ENCODE results near the gene LSAMP.

Gene LSAMP

GRCh38 chr3:116316771-116317170 is 128.5 kb downstream of the LSAMP start:
- Histone ChIP-seq H3K27me3 (ENCODE audit: insufficient read depth, low read length) (no peaks in the 10 kb centered on the region), H3K27ac (ENCODE audit: low read depth, low read length) (no peak overlapping the region), H3K4me3 (ENCODE audit: low read depth, low read length) (no peak overlapping the region), H3K23ac (ENCODE audit: low read length) (no peak overlapping the region), H3K14ac (ENCODE audit: low read length) (no peak overlapping the region), H2BK12ac (ENCODE audit: low read length) (no peak overlapping the region), H3K4me2 (ENCODE audit: low read length) (no peak overlapping the region), H4K8ac (ENCODE audit: low read depth, low read length) (no peak overlapping the region), H3K79me2 (ENCODE audit: control insufficient read depth, insufficient read depth, low read length, poor library complexity) (no peaks in the 10 kb centered on the region), H3K4ac (ENCODE audit: low read depth, low read length) (no peak overlapping the region), H4K12ac (ENCODE audit: low read depth, low read length) (no peak overlapping the region), H3K36me3 (ENCODE audit: control insufficient read depth in 1 of 2, insufficient read depth in 2 of 2, low read length in 2 of 2) (no peaks in the 10 kb centered on the region), H3K9ac (ENCODE audit: low read length) (no peak overlapping the region), H3K9me3 (ENCODE audit: insufficient read depth, low read depth, low read length) (no peaks in the 10 kb centered on the region), H3K4me1 (ENCODE audit: control insufficient read depth in 1 of 2, insufficient read depth in 2 of 2, low read length in 2 of 2) (no peaks in the 10 kb centered on the region), H4K91ac (ENCODE audit: low read depth, low read length) (no peak overlapping the region), H2AFZ (ENCODE audit: insufficient read depth, low read length, poor library complexity) (no peak overlapping the region), H2AK5ac (ENCODE audit: low read length) (no peak overlapping the region), H2BK5ac (ENCODE audit: low read depth, low read length, poor library complexity) (no peak overlapping the region), H3K18ac (ENCODE audit: low read length) (no peak overlapping the region), H2BK120ac (ENCODE audit: insufficient read depth, low read length, poor library complexity) (no peak overlapping the region), H3K79me1 (ENCODE audit: low read length) (no peaks in the 10 kb centered on the region)
- WGBS (ENCODE audit: extremely low coverage, insufficient coverage, insufficient read length): no CpG with 5 or more reads among the region's 3 CpGs
- DNase-seq: no peak

GRCh38 chr3:116314476-116314875 is 130.8 kb downstream of the LSAMP start:
- H3K4me2 ChIP-seq (ENCODE audit: low read length): no peak overlapping the region
- H2BK120ac ChIP-seq (ENCODE audit: insufficient read depth, low read length, poor library complexity): no peak overlapping the region
- no peak overlapping the region for H3K18ac ChIP-seq (ENCODE audit: low read length)
- H2BK12ac ChIP-seq (ENCODE audit: low read length): no peak overlapping the region
- H4K8ac ChIP-seq (ENCODE audit: low read depth, low read length): no peak overlapping the region
- H3K27ac ChIP-seq (ENCODE audit: low read depth, low read length): no peak overlapping the region
- H4K12ac ChIP-seq (ENCODE audit: low read depth, low read length): no peak overlapping the region
- no peak overlapping the region for H2BK5ac ChIP-seq (ENCODE audit: low read depth, low read length, poor library complexity)
- no peak overlapping the region for H3K4ac ChIP-seq (ENCODE audit: low read depth, low read length)
- H3K36me3 ChIP-seq (ENCODE audit: control insufficient read depth in 1 of 2, insufficient read depth in 2 of 2, low read length in 2 of 2): no peaks in the 10 kb centered on the region
- H3K9me3 ChIP-seq (ENCODE audit: insufficient read depth, low read depth, low read length): no peaks in the 10 kb centered on the region
- H3K4me3 ChIP-seq (ENCODE audit: low read depth, low read length): no peak overlapping the region
- no peak overlapping the region for H3K23ac ChIP-seq (ENCODE audit: low read length)
- no peaks in the 10 kb centered on the region for H3K79me2 ChIP-seq (ENCODE audit: control insufficient read depth, insufficient read depth, low read length, poor library complexity)
- DNase-seq: no peak
- H4K91ac ChIP-seq (ENCODE audit: low read depth, low read length): no peak overlapping the region
- H3K9ac ChIP-seq (ENCODE audit: low read length): no peak overlapping the region
- no peaks in the 10 kb centered on the region for H3K4me1 ChIP-seq (ENCODE audit: control insufficient read depth in 1 of 2, insufficient read depth in 2 of 2, low read length in 2 of 2)
- H3K14ac ChIP-seq (ENCODE audit: low read length): no peak overlapping the region
- H2AK5ac ChIP-seq (ENCODE audit: low read length): no peak overlapping the region
- H2AFZ ChIP-seq (ENCODE audit: insufficient read depth, low read length, poor library complexity): no peak overlapping the region
- no peaks in the 10 kb centered on the region for H3K79me1 ChIP-seq (ENCODE audit: low read length)
- no peaks in the 10 kb centered on the region for H3K27me3 ChIP-seq (ENCODE audit: insufficient read depth, low read length)
- no CpG with 5 or more reads among the region's 3 CpGs for WGBS (ENCODE audit: extremely low coverage, insufficient coverage, insufficient read length)

DNA sequence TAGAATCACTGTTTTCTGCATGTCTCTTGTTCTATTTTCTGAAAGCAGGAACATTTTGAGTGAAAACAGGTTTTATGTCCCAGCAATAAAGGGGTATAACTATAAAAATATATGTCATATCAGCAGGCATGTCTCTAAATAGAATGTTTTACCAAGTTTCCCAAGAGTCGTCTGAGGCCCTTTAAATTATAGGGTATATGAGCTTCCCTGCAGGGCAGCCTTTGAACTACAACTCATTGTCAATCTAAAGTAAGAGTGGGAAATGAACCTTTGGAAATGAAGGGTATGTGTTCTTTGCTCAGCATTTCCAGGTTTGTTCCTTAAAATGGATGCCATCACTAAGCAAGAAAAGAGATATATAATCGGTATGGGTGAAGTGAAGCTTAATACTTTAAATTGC is 138.6 kb downstream of the LSAMP start:
- H3K4me1 ChIP-seq (ENCODE audit: control insufficient read depth in 1 of 2, insufficient read depth in 2 of 2, low read length in 2 of 2): no peaks in the 10 kb centered on the region
- H3K4me2 ChIP-seq (ENCODE audit: low read length): no peak overlapping the region
- no peaks in the 10 kb centered on the region for H3K79me2 ChIP-seq (ENCODE audit: control insufficient read depth, insufficient read depth, low read length, poor library complexity)
- no peak overlapping the region for H3K27ac ChIP-seq (ENCODE audit: low read depth, low read length)
- WGBS (ENCODE audit: extremely low coverage, insufficient coverage, insufficient read length): no CpG with 5 or more reads among the region's 2 CpGs
- no peak overlapping the region for H4K12ac ChIP-seq (ENCODE audit: low read depth, low read length)
- H4K91ac ChIP-seq (ENCODE audit: low read depth, low read length): no peak overlapping the region
- no peak for DNase-seq
- H3K79me1 ChIP-seq (ENCODE audit: low read length): no peaks in the 10 kb centered on the region
- H2AK5ac ChIP-seq (ENCODE audit: low read length): no peak overlapping the region
- no peak overlapping the region for H2BK120ac ChIP-seq (ENCODE audit: insufficient read depth, low read length, poor library complexity)
- H3K4ac ChIP-seq (ENCODE audit: low read depth, low read length): no peak overlapping the region
- H3K14ac ChIP-seq (ENCODE audit: low read length): no peak overlapping the region
- H3K4me3 ChIP-seq (ENCODE audit: low read depth, low read length): no peak overlapping the region
- H4K8ac ChIP-seq (ENCODE audit: low read depth, low read length): no peak overlapping the region
- H3K23ac ChIP-seq (ENCODE audit: low read length): no peak overlapping the region
- H3K9ac ChIP-seq (ENCODE audit: low read length): no peak overlapping the region
- no peak overlapping the region for H3K18ac ChIP-seq (ENCODE audit: low read length)
- no peaks in the 10 kb centered on the region for H3K9me3 ChIP-seq (ENCODE audit: insufficient read depth, low read depth, low read length)
- H2AFZ ChIP-seq (ENCODE audit: insufficient read depth, low read length, poor library complexity): no peak overlapping the region
- no peaks in the 10 kb centered on the region for H3K27me3 ChIP-seq (ENCODE audit: insufficient read depth, low read length)
- no peak overlapping the region for H2BK5ac ChIP-seq (ENCODE audit: low read depth, low read length, poor library complexity)
- no peak overlapping the region for H2BK12ac ChIP-seq (ENCODE audit: low read length)
- H3K36me3 ChIP-seq (ENCODE audit: control insufficient read depth in 1 of 2, insufficient read depth in 2 of 2, low read length in 2 of 2): no peaks in the 10 kb centered on the region

DNA sequence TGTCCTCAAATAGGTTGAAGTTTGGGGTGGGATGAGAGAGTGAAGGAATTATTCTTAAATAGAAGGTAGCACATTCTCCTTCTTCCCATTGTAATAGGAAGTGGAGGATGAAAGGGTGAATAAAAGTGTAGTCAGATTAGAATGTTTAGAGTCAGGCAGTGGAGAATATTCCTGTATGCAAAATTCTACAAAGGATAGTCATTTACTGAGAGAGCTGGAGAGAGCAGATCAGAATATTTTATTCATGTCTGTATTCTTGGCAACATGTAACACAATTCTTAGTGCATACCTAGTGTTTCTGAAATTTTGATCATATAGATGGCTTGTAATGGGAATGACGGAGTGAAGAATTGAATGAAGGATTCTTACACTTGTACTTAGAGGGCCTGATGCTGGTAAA is 139.1 kb downstream of the LSAMP start:
- no peak overlapping the region for H4K12ac ChIP-seq (ENCODE audit: low read depth, low read length)
- no peak for DNase-seq
- no peak overlapping the region for H4K91ac ChIP-seq (ENCODE audit: low read depth, low read length)
- H3K23ac ChIP-seq (ENCODE audit: low read length): no peak overlapping the region
- H3K79me2 ChIP-seq (ENCODE audit: control insufficient read depth, insufficient read depth, low read length, poor library complexity): no peaks in the 10 kb centered on the region
- no CpG with 5 or more reads among the region's 1 CpG for WGBS (ENCODE audit: extremely low coverage, insufficient coverage, insufficient read length)
- H3K4ac ChIP-seq (ENCODE audit: low read depth, low read length): no peak overlapping the region
- no peaks in the 10 kb centered on the region for H3K9me3 ChIP-seq (ENCODE audit: insufficient read depth, low read depth, low read length)
- no peaks in the 10 kb centered on the region for H3K36me3 ChIP-seq (ENCODE audit: control insufficient read depth in 1 of 2, insufficient read depth in 2 of 2, low read length in 2 of 2)
- no peak overlapping the region for H2BK5ac ChIP-seq (ENCODE audit: low read depth, low read length, poor library complexity)
- H3K4me1 ChIP-seq (ENCODE audit: control insufficient read depth in 1 of 2, insufficient read depth in 2 of 2, low read length in 2 of 2): no peaks in the 10 kb centered on the region
- no peak overlapping the region for H3K9ac ChIP-seq (ENCODE audit: low read length)
- no peak overlapping the region for H3K4me3 ChIP-seq (ENCODE audit: low read depth, low read length)
- no peak overlapping the region for H2BK120ac ChIP-seq (ENCODE audit: insufficient read depth, low read length, poor library complexity)
- H3K79me1 ChIP-seq (ENCODE audit: low read length): no peaks in the 10 kb centered on the region
- H2AK5ac ChIP-seq (ENCODE audit: low read length): no peak overlapping the region
- H3K18ac ChIP-seq (ENCODE audit: low read length): no peak overlapping the region
- H2BK12ac ChIP-seq (ENCODE audit: low read length): no peak overlapping the region
- no peak overlapping the region for H2AFZ ChIP-seq (ENCODE audit: insufficient read depth, low read length, poor library complexity)
- no peaks in the 10 kb centered on the region for H3K27me3 ChIP-seq (ENCODE audit: insufficient read depth, low read length)
- H3K4me2 ChIP-seq (ENCODE audit: low read length): no peak overlapping the region
- H4K8ac ChIP-seq (ENCODE audit: low read depth, low read length): no peak overlapping the region
- H3K27ac ChIP-seq (ENCODE audit: low read depth, low read length): no peak overlapping the region
- H3K14ac ChIP-seq (ENCODE audit: low read length): no peak overlapping the region

Data from trophoblast cell (in vitro differentiated cells and primary cell).